HG03159 (cell line): ENCODE results near the gene OLIG1.

Source experiments
- ATAC-seq: cut with Tn5 transposase; IDR thresholded peaks from one replicate; pipeline ENCODE4 v1.9.1; 2021; ENCODE audit warnings: mild to moderate bottlenecking, moderate library complexity; ENCODE audit not compliant: unreplicated experiment

Gene OLIG1

GRCh38 chr21:33061233-33061632, 8.7 kb upstream of the OLIG1 start:
- no peak for ATAC-seq

- ATAC-seq = no peak
These were observed 6.5 kb upstream of the OLIG1 start for GRCh38 chr21:33063375-33063883.

GRCh38 chr21:33063907-33064622, 5.9 kb upstream of the OLIG1 start:
- ATAC-seq = no peak

- ATAC-seq = no peak
These were observed 5.1 kb upstream of the OLIG1 start for GRCh38 chr21:33064623-33065390.

- ATAC-seq = no peak
These were observed 2.9 kb upstream of the OLIG1 start for GRCh38 chr21:33067043-33067442.

GRCh38 chr21:33067457-33067856, 2.5 kb upstream of the OLIG1 start:
- no peak for ATAC-seq

- ATAC-seq = no peak
These were observed 698 bp upstream of the OLIG1 start for GRCh38 chr21:33069243-33069642.

- no peak for ATAC-seq
These were observed 322 bp upstream of the OLIG1 start for GRCh38 chr21:33069645-33069993.

- no peak for ATAC-seq
These were observed 730 bp downstream of the OLIG1 start for GRCh38 chr21:33070744-33070997.

- peak; percentile 13 for ATAC-seq
These were observed 1.2 kb downstream of the OLIG1 start for GRCh38 chr21:33070998-33071769.

- ATAC-seq = no peak
These were observed 1.9 kb downstream of the OLIG1 start for GRCh38 chr21:33071770-33072306.

GRCh38 chr21:33073636-33074035, 3.7 kb downstream of the OLIG1 start:
- ATAC-seq = no peak

- ATAC-seq = no peak
These were observed 5.2 kb downstream of the OLIG1 start for GRCh38 chr21:33075128-33075527.

GRCh38 chr21:33075596-33076195, 5.8 kb downstream of the OLIG1 start:
- ATAC-seq = no peak

GRCh38 chr21:33076600-33077329, 6.8 kb downstream of the OLIG1 start:
- ATAC-seq = no peak

- peak; percentile 98 for ATAC-seq
These were observed 9.1 kb downstream of the OLIG1 start for GRCh38 chr21:33078907-33079582.

GRCh38 chr21:33080376-33080775, 10.4 kb downstream of the OLIG1 start:
- ATAC-seq = no peak

- no peak for ATAC-seq
These were observed 10.8 kb downstream of the OLIG1 start for GRCh38 chr21:33080776-33081175.

- ATAC-seq = no peak
These were observed 18.4 kb downstream of the OLIG1 start for GRCh38 chr21:33088384-33088783.
